Bronchial epithelial cell (primary cell): Measurements from ENCODE around the gene PRELID3B. TPM values are rescaled to one million over a fixed set of nuclear protein-coding genes. Genes with fewer than 3 reads are reported as not detected.
A peak's percentile ranks its signal among the peaks of the same experiment; 100 is the strongest.

Source experiments
- DNase-seq: peaks from one replicate; pipeline ENCODE4 v3.0.0-alpha.2; 2010; ENCODE audit warnings: low read depth
- FAIRE-seq: peaks from 2 replicates; lab custom pipeline; 2011; peaks lifted over from hg19 to GRCh38; lab: Jason Lieb, UNC
- H3K27me3 ChIP-seq: 2 replicates; pipeline ENCODE4 v1.5.1; 2011; ENCODE audit warnings: low read length; ENCODE audit not compliant: control insufficient read depth, insufficient read depth
- H3K36me3 ChIP-seq: 2 replicates; pipeline ENCODE4 v1.5.1; 2011; ENCODE audit warnings: low read length; ENCODE audit not compliant: control insufficient read depth, insufficient read depth
- H3K4me3 ChIP-seq: 2 replicates; pipeline ENCODE4 v1.5.1; 2011; ENCODE audit warnings: mild to moderate bottlenecking, low read depth, low read length, control low read depth
- total RNA-seq: library from RNA; depleted of rRNA; stranded (reverse); fragments of >200 nt; gene quantifications from 2 replicates; pipeline ENCODE4 v1.2.1, GENCODE V29; 2014
- TF ChIP-seq, protein P1 (sequence below): IDR thresholded peaks from 2 replicates; pipeline ENCODE4 v1.5.1; 2011; ENCODE audit warnings: mild to moderate bottlenecking, moderate library complexity, low read length, control low read depth, inconsistent platforms; ENCODE audit not compliant: insufficient read depth, severe bottlenecking

PRELID3B gene
- total RNA-seq, 1 donor from 2014 or later = 160 TPM

GRCh38 chr20:59010321-59010994, 32.1 kb downstream of the PRELID3B start:
- TF ChIP-seq, protein P1, sequence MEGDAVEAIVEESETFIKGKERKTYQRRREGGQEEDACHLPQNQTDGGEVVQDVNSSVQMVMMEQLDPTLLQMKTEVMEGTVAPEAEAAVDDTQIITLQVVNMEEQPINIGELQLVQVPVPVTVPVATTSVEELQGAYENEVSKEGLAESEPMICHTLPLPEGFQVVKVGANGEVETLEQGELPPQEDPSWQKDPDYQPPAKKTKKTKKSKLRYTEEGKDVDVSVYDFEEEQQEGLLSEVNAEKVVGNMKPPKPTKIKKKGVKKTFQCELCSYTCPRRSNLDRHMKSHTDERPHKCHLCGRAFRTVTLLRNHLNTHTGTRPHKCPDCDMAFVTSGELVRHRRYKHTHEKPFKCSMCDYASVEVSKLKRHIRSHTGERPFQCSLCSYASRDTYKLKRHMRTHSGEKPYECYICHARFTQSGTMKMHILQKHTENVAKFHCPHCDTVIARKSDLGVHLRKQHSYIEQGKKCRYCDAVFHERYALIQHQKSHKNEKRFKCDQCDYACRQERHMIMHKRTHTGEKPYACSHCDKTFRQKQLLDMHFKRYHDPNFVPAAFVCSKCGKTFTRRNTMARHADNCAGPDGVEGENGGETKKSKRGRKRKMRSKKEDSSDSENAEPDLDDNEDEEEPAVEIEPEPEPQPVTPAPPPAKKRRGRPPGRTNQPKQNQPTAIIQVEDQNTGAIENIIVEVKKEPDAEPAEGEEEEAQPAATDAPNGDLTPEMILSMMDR = no peak
- H3K4me3 ChIP-seq = no peak overlapping the region
- FAIRE-seq (no peak), DNase-seq (peak; percentile 69)
- H3K36me3 ChIP-seq = no peaks in the 10 kb centered on the region
- no peaks in the 10 kb centered on the region for H3K27me3 ChIP-seq

GRCh38 chr20:59008715-59009336, 33.8 kb downstream of the PRELID3B start:
- DNase-seq (no peak), FAIRE-seq (no peak)
- Histone ChIP-seq H3K36me3 (peaks cover 3% of the 10 kb centered on the region), H3K4me3 (no peak overlapping the region), H3K27me3 (no peaks in the 10 kb centered on the region)
- TF ChIP-seq, protein P1 = no peak

DNA sequence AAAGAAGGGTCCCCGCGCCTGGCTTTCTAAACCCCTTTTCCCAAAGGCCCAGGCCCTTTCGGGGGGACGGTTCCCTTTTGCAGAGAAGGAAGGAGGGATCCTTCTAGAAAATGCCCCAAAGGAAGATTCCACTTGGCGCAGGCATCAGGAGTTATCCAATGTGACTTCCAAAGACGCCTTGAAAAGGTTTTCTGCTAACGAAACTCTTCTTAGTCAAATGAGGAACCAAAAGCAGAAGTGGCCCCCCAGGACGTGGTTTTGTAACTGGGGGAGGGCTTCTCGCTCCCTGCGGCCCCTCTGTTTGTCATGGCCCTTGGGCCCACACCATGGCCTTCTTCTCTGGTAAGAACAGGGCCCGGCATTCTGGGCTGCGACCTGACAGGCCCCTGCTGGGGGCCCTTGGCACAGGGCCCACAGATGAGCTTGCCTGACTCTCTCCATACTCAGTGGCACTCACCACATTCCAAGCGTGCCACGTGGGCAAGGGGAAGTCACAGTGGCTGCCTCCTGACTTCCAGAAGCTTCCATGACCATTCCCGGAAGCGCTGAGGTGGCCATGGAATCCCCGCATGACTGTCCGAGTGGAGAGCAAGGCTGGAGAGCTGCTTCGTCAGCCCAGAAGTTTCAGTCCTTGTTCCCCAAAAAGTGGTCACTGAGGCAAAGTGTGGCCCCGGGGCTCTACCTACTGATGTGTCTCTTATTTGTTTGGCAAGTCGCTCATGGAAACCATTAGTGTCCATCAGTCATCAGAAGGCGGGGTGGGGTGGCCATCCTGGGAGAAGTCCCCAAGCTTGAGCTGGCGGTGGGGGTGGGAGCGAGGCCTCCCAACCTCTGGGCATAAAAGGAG, 34.7 kb downstream of the PRELID3B start:
- no peaks in the 10 kb centered on the region for H3K27me3 ChIP-seq
- no peak for DNase-seq
- H3K4me3 ChIP-seq = no peak overlapping the region
- TF ChIP-seq, protein P1 = no peak
- FAIRE-seq = no peak
- peaks cover 3% of the 10 kb centered on the region for H3K36me3 ChIP-seq

DNA sequence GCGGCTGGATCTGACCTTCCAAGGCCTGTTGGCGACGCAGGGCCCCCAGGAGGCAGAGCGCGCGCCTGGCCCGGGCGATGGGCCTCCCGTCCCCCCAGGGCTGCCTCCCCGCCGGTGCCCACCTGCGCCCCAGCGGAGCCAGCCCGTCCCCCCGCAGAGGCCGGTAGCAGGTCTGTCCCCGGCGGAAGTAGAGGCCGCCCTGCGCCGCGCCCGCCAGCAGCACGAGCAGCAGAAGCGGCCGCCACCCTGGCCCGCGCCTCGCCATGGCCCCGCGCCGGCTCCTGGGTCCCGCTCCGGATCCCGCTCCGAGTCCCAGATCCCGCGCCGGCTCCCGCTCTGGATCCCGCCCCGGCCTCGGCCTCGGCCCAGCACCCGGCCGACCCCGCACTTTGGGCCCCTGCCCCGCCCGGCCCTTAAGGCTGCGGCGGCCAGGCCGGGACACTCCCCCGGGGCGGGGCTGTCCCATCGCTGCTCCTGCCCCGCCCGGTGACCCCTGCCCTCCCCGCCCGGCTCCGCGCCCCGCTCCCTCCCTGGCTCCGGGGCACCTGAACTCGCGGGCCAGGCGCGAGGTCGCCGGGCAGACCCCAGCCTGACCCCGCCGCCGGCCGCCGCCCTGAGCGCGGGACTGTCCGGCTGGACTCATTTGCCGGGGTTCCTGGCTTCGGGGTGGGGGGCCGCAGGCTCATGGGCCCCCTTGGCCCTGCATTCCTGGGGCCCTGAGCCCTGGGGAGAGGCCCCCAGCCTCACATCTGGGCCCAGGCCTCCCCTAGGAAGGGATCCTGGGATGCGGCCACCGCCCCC, 35.5 kb downstream of the PRELID3B start, which contains the start of gene CTSZ:
TSS of gene CTSZ (minus strand) at position 391 of the 801 bp plus-strand sequence. CDS start at position 265, 126 bp downstream.
- no peak for DNase-seq
- peak within 1 kb of the TSS; percentile 70 for H3K4me3 ChIP-seq
- no peak for FAIRE-seq
- peaks cover 3% of the 10 kb centered on the region for H3K36me3 ChIP-seq
- TF ChIP-seq, protein P1 = no peak
- H3K27me3 ChIP-seq = no peaks in the 10 kb centered on the region

DNA sequence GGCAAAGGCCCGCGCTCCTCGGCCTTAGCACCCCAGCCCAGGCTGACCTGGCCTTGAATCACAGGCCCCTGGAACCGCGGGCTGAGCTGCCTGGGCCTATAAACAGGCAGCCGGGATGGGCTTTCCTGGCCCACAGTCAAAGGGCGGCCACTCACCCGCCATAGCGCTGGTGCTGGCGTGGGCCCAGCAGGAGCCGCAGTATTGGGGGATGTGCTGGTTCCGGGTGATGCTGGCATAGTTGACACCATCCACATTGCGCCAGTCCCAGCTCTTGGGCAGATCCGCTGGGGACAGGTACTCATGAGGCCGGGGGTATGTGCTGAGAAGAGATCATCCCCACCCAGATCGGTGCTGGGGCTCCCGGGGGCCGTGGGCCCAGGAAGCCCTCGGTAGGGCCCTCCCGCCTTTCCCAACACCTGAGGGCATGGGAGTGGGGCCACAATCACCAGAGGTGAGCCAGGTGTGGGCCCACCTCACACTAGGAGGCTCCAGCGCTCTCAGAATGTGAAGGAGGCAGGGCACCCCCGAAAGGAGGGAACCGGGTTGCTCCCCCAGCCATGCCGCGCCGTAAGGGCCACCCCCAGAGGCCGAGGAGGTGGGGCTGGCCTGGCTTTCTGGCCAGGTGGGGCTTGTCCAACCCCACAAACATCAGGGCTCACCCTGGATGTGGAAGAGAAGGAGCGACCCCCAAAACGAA, 36.3 kb downstream of the PRELID3B start:
- Histone ChIP-seq H3K36me3 (peaks cover 7% of the 10 kb centered on the region), H3K4me3 (peak overlapping the region; percentile 70), H3K27me3 (no peaks in the 10 kb centered on the region)
- TF ChIP-seq, protein P1 = no peak
- no peak for FAIRE-seq
- no peak for DNase-seq
